MM.1S (cell line): ENCODE data around the gene RPL36A.

Source experiments
- EZH2 ChIP-seq: fragments of 300-600 bp; sonication (generic); optimal IDR thresholded peaks from 2 replicates; pipeline ENCODE3; 2017; ENCODE audit warnings: low read depth, mild to moderate bottlenecking, antibody characterized with exemption, low read length, mixed read lengths
- TF ChIP-seq, protein P1 (sequence below): fragments of 300-600 bp; sonication (generic); IDR thresholded peaks from 2 replicates; pipeline ENCODE4 v1.5.1; 2016; ENCODE audit warnings: antibody characterized with exemption, low read length, mixed read lengths

DNA sequence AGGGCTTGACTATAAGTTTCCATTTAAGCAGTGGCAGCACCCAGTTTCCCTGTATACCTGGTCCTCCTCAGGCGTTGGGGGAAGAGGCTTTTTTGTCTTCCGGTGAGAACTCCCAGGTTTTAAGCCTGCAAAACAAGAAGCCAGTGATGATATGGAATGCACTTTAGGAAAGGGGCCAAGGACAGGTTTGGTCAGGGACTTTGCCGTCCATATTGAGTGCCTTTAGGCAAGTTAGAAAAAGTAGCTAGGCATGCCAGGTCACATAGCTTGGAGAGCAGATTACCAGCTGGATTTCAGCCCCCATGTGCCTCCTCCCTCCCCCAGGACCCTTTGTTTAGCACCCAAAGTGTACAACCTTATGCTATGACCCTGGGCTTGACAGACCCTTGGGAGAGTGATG lies 28.7 kb upstream of the RPL36A start:
- TF ChIP-seq, protein P1, sequence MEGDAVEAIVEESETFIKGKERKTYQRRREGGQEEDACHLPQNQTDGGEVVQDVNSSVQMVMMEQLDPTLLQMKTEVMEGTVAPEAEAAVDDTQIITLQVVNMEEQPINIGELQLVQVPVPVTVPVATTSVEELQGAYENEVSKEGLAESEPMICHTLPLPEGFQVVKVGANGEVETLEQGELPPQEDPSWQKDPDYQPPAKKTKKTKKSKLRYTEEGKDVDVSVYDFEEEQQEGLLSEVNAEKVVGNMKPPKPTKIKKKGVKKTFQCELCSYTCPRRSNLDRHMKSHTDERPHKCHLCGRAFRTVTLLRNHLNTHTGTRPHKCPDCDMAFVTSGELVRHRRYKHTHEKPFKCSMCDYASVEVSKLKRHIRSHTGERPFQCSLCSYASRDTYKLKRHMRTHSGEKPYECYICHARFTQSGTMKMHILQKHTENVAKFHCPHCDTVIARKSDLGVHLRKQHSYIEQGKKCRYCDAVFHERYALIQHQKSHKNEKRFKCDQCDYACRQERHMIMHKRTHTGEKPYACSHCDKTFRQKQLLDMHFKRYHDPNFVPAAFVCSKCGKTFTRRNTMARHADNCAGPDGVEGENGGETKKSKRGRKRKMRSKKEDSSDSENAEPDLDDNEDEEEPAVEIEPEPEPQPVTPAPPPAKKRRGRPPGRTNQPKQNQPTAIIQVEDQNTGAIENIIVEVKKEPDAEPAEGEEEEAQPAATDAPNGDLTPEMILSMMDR: no peak
- TF ChIP-seq EZH2: no peak
